ENCODE results near the gene BMP10. TPM values are rescaled to one million over a fixed set of nuclear protein-coding genes. Genes with fewer than 3 reads are reported as not detected.

BMP10 gene
- total and polyA plus RNA-seq, 10 of the 15 experiments (the other 5 are each of a cell fraction or from before 2014, with no cell fraction given), result 0.04 TPM; not detected in 9

DNA sequence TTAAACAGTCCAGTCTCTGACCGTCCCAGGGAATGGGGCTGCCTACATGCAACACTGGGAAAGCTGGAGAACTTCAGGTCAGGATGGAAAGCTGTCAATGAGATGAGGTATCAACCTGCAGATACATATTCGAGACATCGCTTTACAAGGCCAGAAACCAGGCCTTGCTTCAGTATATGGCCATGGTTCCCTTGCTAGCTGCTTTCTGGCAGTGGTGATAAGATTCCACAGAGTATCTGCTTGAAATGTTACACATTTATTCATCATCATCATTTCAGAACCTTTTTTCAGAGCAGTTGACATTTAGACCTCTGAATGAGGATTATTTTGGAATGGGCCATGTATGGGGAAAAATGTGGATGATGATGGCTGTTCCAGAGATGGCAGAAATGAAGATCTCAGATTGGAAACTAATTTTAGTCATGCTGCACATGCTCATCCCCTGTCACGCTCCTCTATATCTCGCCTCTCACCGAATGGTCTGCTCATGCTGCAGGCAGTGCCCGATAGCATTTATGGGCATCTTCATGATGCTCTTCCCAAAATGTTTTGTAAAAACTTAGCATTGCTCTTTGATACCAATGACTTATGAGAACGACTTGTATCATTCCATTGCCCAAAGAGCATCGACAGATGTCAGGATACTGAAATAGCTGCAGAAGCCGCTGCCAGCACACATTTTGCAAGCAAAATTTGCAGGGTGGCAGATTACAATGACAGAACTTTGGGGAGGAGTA, 14.0 kb upstream of the BMP10 start:
- H3K36me3 ChIP-seq (ENCODE audit: control insufficient read depth in 2 of 2, insufficient read depth in 2 of 2, low read length in 1 of 2), result no peaks in the 10 kb centered on the region
- no peak for ATAC-seq
- ChIA-PET RAD21 (ENCODE audit: unreplicated experiment) (no interaction called here), SMC1A (ENCODE audit: uncharacterized antibody, unreplicated experiment) (no interaction called here), CTCF (no interaction called here), POLR2A (no interaction called here)
- in situ Hi-C loops (cut with MboI) (no loop called here), intact Hi-C loops (cut with micrococcal nuclease; ENCODE audit: unreplicated experiment) (no loop called here)
- FAIRE-seq, result no peak
- H2AFZ ChIP-seq (ENCODE audit: control insufficient read depth, low read depth, low read length), result no peak overlapping the region
- no peaks in the 10 kb centered on the region for H3K4me1 ChIP-seq (ENCODE audit: control insufficient read depth, insufficient read depth, low read length)
- H3K27me3 ChIP-seq (replicated peaks in 1 of 2; ENCODE audit: control insufficient read depth in 2 of 2, insufficient read depth in 2 of 2, low read length in 1 of 2), result peaks cover 2% of the 10 kb centered on the region in 2 experiments; a peak in 2 of 4 replicates
- 64% methylated on average over 10 of the region's 10 CpGs for WGBS (ENCODE audit: insufficient coverage, insufficient replicate concordance, low lambda C conversion rate, missing lambda C conversion rate)
- H3K27ac ChIP-seq (ENCODE audit: control insufficient read depth, insufficient read depth), result no peak overlapping the region
- H3K9ac ChIP-seq (ENCODE audit: control insufficient read depth, insufficient read depth, low read length), result no peak overlapping the region
- no peaks in the 10 kb centered on the region for H4K20me1 ChIP-seq (ENCODE audit: control insufficient read depth, insufficient read depth)
- no peaks in the 10 kb centered on the region for H3K79me2 ChIP-seq (ENCODE audit: control insufficient read depth, insufficient read depth, low read length)
- BruUV-seq (replicated peaks), result no TSS peak
- H3K9me3 ChIP-seq (replicated peaks; ENCODE audit: control insufficient read depth, insufficient read depth, low read length), result no peaks in the 10 kb centered on the region
- no peak overlapping the region for H3K4me2 ChIP-seq (ENCODE audit: control insufficient read depth, insufficient read depth)
- DNase-seq (ENCODE audit: low read depth, low spot score), result no peak
- H3K4me3 ChIP-seq, result no peak overlapping the region
- TF ChIP-seq, protein P1, sequence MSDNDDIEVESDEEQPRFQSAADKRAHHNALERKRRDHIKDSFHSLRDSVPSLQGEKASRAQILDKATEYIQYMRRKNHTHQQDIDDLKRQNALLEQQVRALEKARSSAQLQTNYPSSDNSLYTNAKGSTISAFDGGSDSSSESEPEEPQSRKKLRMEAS (IDR thresholded peaks at IDR 0.05; ENCODE audit: low read depth, low read length), result no peak
- no peak for TF ChIP-seq RUNX3 (IDR thresholded peaks at IDR 0.05; ENCODE audit: low read length)
- TF ChIP-seq RCOR1 (conservative IDR thresholded peaks at IDR 0.05; ENCODE audit: low read depth, low read length), result no peak
- TF ChIP-seq, protein P2, sequence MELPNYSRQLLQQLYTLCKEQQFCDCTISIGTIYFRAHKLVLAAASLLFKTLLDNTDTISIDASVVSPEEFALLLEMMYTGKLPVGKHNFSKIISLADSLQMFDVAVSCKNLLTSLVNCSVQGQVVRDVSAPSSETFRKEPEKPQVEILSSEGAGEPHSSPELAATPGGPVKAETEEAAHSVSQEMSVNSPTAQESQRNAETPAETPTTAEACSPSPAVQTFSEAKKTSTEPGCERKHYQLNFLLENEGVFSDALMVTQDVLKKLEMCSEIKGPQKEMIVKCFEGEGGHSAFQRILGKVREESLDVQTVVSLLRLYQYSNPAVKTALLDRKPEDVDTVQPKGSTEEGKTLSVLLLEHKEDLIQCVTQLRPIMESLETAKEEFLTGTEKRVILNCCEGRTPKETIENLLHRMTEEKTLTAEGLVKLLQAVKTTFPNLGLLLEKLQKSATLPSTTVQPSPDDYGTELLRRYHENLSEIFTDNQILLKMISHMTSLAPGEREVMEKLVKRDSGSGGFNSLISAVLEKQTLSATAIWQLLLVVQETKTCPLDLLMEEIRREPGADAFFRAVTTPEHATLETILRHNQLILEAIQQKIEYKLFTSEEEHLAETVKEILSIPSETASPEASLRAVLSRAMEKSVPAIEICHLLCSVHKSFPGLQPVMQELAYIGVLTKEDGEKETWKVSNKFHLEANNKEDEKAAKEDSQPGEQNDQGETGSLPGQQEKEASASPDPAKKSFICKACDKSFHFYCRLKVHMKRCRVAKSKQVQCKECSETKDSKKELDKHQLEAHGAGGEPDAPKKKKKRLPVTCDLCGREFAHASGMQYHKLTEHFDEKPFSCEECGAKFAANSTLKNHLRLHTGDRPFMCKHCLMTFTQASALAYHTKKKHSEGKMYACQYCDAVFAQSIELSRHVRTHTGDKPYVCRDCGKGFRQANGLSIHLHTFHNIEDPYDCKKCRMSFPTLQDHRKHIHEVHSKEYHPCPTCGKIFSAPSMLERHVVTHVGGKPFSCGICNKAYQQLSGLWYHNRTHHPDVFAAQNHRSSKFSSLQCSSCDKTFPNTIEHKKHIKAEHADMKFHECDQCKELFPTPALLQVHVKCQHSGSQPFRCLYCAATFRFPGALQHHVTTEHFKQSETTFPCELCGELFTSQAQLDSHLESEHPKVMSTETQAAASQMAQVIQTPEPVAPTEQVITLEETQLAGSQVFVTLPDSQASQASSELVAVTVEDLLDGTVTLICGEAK (IDR thresholded peaks at IDR 0.05; ENCODE audit: borderline replicate concordance), result no peak
- TF ChIP-seq ZNF274 (IDR thresholded peaks at IDR 0.05; ENCODE audit: insufficient read depth, insufficient read length), result no peak
- TF ChIP-seq, protein P3, sequence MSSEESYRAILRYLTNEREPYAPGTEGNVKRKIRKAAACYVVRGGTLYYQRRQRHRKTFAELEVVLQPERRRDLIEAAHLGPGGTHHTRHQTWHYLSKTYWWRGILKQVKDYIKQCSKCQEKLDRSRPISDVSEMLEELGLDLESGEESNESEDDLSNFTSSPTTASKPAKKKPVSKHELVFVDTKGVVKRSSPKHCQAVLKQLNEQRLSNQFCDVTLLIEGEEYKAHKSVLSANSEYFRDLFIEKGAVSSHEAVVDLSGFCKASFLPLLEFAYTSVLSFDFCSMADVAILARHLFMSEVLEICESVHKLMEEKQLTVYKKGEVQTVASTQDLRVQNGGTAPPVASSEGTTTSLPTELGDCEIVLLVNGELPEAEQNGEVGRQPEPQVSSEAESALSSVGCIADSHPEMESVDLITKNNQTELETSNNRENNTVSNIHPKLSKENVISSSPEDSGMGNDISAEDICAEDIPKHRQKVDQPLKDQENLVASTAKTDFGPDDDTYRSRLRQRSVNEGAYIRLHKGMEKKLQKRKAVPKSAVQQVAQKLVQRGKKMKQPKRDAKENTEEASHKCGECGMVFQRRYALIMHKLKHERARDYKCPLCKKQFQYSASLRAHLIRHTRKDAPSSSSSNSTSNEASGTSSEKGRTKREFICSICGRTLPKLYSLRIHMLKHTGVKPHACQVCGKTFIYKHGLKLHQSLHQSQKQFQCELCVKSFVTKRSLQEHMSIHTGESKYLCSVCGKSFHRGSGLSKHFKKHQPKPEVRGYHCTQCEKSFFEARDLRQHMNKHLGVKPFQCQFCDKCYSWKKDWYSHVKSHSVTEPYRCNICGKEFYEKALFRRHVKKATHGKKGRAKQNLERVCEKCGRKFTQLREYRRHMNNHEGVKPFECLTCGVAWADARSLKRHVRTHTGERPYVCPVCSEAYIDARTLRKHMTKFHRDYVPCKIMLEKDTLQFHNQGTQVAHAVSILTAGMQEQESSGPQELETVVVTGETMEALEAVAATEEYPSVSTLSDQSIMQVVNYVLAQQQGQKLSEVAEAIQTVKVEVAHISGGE (CRISPR knock-in tag; IDR thresholded peaks at IDR 0.05), result no peak
- no peak for TF ChIP-seq PAX5 (IDR thresholded peaks at IDR 0.05; ENCODE audit: borderline replicate concordance, low read depth, low read length)
- TF ChIP-seq NR2F1 (conservative IDR thresholded peaks at IDR 0.05), result no peak
- TF ChIP-seq EP300 (IDR thresholded peaks at IDR 0.05; ENCODE audit: borderline replicate concordance in 1 of 2, control insufficient read depth in 1 of 2, low read depth in 2 of 2, low read length in 2 of 2), result no peak
- TF ChIP-seq, protein P4, sequence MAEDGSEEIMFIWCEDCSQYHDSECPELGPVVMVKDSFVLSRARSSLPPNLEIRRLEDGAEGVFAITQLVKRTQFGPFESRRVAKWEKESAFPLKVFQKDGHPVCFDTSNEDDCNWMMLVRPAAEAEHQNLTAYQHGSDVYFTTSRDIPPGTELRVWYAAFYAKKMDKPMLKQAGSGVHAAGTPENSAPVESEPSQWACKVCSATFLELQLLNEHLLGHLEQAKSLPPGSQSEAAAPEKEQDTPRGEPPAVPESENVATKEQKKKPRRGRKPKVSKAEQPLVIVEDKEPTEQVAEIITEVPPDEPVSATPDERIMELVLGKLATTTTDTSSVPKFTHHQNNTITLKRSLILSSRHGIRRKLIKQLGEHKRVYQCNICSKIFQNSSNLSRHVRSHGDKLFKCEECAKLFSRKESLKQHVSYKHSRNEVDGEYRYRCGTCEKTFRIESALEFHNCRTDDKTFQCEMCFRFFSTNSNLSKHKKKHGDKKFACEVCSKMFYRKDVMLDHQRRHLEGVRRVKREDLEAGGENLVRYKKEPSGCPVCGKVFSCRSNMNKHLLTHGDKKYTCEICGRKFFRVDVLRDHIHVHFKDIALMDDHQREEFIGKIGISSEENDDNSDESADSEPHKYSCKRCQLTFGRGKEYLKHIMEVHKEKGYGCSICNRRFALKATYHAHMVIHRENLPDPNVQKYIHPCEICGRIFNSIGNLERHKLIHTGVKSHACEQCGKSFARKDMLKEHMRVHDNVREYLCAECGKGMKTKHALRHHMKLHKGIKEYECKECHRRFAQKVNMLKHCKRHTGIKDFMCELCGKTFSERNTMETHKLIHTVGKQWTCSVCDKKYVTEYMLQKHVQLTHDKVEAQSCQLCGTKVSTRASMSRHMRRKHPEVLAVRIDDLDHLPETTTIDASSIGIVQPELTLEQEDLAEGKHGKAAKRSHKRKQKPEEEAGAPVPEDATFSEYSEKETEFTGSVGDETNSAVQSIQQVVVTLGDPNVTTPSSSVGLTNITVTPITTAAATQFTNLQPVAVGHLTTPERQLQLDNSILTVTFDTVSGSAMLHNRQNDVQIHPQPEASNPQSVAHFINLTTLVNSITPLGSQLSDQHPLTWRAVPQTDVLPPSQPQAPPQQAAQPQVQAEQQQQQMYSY (CRISPR knock-in tag; IDR thresholded peaks at IDR 0.05), result no peak
- no peak for TF ChIP-seq CBX3 (IDR thresholded peaks at IDR 0.05; ENCODE audit: borderline replicate concordance, low read depth)
- TF ChIP-seq ZNF217 (IDR thresholded peaks at IDR 0.05), result no peak

Data from GM12878 (cell line).